Mesothelial cell of epicardium (in vitro differentiated cells): ENCODE measurements around the gene ZSCAN5B. TPM values are rescaled to one million over a fixed set of nuclear protein-coding genes. Genes with fewer than 3 reads are reported as not detected.
A peak's percentile ranks its signal among the peaks of the same experiment; 100 is the strongest.

ENCODE experiments used
- DNase-seq, 2 experiments: peaks; one replicate each; pipeline ENCODE4 v3.0.0; 2021; ENCODE audit warnings: low spot score in 2 of 2; ENCODE audit not compliant: unreplicated experiment in 2 of 2
- H3K27ac Mint-ChIP-seq: 2 replicates; pipeline ENCODE4 v1.8.0; 2021; ENCODE audit warnings: mixed read lengths
- H3K27me3 Mint-ChIP-seq: 2 replicates; pipeline ENCODE4 v1.8.0; 2021; ENCODE audit warnings: low read depth, mixed read lengths
- H3K36me3 Mint-ChIP-seq: 2 replicates; pipeline ENCODE4 v1.8.0; 2021; ENCODE audit warnings: mixed read lengths
- H3K4me1 Mint-ChIP-seq: 2 replicates; pipeline ENCODE4 v1.8.0; 2021; ENCODE audit warnings: mixed read lengths
- H3K4me3 Mint-ChIP-seq: 2 replicates; pipeline ENCODE4 v1.8.0; 2021; ENCODE audit warnings: mild to moderate bottlenecking, moderate library complexity, mixed read lengths
- H3K9me3 Mint-ChIP-seq: 2 replicates; pipeline ENCODE4 v1.8.0; 2021; ENCODE audit warnings: mixed read lengths
- CTCF ChIP-seq: fragments of 200-600 bp; sonication (generic); IDR thresholded peaks from one replicate; pipeline ENCODE4 v1.5.0; 2021; ENCODE audit warnings: antibody characterized with exemption; ENCODE audit not compliant: unreplicated experiment
- total RNA-seq: library from RNA; stranded (reverse); gene quantifications from 3 replicates; pipeline ENCODE4 v1.2.1, GENCODE V29; 2021

ZSCAN5B gene
- total RNA-seq, 1 donor from 2014 or later: 0.13 TPM

DNA sequence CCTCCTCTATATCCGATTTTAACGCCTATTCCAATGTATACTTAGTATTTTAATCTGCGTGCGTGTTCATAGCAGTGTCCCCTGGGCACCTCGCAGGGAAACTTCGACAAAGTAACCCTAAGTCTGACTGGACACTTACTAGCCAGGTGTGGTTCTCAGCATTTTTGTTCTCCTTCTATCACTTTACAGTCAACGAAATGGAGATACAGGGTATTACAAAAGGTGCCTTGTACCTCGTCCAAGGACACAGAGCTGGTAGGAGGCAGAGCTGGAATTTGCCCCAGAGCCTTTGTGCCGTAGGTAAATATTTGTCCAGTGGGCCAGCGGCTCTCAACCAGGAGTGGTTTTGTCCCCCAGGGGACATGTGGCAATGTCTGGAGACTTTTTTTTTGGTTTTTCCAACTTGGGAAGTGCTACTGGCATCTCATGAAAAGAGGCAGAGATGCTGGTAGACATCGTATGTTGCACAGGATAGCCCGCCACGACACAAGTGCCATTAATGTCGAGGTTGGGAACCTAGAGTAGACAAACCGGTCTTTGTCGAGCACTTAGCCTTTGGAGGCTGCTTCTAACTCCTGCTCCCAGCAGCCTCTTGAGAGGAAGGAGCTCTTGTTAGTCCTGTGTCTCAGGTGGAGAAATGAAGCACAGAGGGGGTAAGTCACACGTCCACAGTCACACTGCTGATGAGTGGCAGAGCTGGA, 55.3 kb downstream of the ZSCAN5B start:
- TF ChIP-seq CTCF: no peak
- Mint-ChIP-seq H3K36me3 (no peaks in the 10 kb centered on the region), H3K27me3 (no peaks in the 10 kb centered on the region), H3K4me1 (peaks cover 29% of the 10 kb centered on the region), H3K4me3 (peak overlapping the region; percentile 68), H3K27ac (peak overlapping the region; percentile 85), H3K9me3 (no peaks in the 10 kb centered on the region)
- DNase-seq: no peak

- Mint-ChIP-seq H3K4me3 (peak overlapping the region; percentile 85), H3K36me3 (no peaks in the 10 kb centered on the region), H3K9me3 (no peaks in the 10 kb centered on the region), H3K27me3 (no peaks in the 10 kb centered on the region), H3K4me1 (peaks cover 29% of the 10 kb centered on the region), H3K27ac (peak overlapping the region; percentile 85)
- no peak for TF ChIP-seq CTCF
- peak in 1 of 2 experiments; percentile 53 for DNase-seq
Observed at GRCh38 chr19:56141417-56141993, 56.1 kb downstream of the ZSCAN5B start.

DNA sequence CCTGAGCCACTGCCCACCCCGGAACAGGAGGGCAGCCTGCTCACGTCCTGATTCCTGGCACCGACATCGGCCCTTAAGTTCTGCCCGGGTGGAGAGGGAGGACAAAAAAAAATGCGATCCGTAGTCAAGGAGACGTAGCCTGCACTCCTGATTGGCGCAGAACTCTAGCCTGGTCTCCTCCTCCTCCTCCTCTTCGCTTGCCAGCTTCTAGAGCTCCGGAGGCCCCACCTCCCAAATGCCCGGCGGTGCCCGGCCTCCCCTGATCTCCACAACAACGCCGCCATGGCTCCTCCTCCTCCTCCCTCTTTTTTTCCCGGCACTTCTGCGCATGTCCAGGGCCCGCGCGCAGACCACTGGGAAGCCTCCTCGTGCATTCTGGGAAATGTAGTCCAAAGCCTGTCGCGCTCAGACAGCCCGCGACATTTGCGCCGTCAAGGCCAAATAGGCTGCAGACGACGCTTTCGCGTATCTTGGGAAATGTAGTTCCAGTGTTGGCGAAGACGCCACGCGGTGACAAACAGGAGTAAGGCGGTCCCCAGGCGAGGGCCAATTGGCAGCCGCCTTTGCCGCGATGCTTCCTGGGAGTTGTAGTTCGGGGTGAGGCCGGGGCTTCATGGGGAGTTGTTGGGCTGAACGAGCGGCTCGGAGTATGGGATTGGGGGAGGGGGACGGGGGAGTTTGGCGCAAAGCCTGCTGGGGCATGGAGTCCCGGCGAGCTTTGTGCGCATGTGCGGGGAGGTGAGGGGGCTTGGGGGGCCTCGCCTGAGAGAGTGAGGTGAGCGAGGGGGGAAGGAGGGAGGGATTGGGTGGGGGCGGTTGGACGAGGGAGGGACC, 56.8 kb downstream of the ZSCAN5B start, which contains the start of gene ZNF444:
Gene ZNF444, plus strand, starts transcription at position 705 of the 834 bp plus-strand sequence. CDS start 5,625 bp downstream, outside the sequence.
- Mint-ChIP-seq H3K36me3 (no peaks in the 10 kb centered on the region), H3K27me3 (no peaks in the 10 kb centered on the region), H3K9me3 (no peaks in the 10 kb centered on the region), H3K4me1 (peaks cover 33% of the 10 kb centered on the region), H3K4me3 (peak within 1 kb of the TSS; percentile 85), H3K27ac (peak within 1 kb of the TSS; percentile 90)
- TF ChIP-seq CTCF: no peak
- DNase-seq: peak; percentile 99

DNA sequence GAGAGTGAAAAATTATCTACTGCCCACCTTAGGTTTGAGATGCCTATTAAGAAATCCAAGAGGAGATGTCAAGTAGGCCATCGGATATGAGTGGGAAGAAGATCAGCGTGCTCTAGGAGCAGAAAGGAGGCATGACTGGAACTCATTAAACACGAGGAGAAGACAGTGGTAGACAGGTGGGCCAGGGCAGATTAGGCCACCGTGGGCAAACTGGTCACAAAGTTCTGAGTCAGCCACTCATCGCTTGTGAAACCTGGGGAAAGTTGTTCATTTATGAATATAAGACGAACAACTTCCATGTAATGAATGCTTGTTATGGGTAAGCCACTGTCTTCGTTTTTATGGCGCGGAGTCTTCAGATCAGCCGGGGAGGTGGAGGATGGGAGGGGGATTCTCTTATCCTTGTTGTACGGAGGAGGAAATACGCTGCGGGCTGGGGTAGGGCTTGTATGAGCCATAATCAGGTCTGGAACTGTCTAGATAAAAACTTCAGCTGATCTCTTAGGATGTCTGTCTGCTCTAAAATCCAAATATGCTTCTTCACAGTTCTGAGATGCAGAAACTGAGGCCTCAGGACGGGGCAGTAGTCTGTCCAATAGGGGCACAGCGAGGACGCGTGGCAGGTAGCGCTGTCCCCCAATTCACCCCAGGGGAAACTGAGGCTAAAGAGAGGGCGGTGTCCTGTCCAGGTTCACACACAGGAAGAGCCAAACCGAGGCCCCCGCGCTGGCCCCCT, 57.6 kb downstream of the ZSCAN5B start:
- no peaks in the 10 kb centered on the region for H3K36me3 Mint-ChIP-seq
- H3K4me3 Mint-ChIP-seq: peak overlapping the region; percentile 85
- no peaks in the 10 kb centered on the region for H3K9me3 Mint-ChIP-seq
- no peak for DNase-seq
- H3K27ac Mint-ChIP-seq: peak overlapping the region; percentile 90
- peaks cover 33% of the 10 kb centered on the region for H3K4me1 Mint-ChIP-seq
- TF ChIP-seq CTCF: no peak
- no peaks in the 10 kb centered on the region for H3K27me3 Mint-ChIP-seq

Other genes starting within 250 kb of the ZSCAN5B start
- not detected in 3 replicates for gene NLRP8, start 250.0 kb downstream of the ZSCAN5B start, total RNA-seq
- gene NLRP5, start 211.0 kb downstream of the ZSCAN5B start, total RNA-seq: not detected in 3 replicates
- 33.3 to 38.3 TPM (median 35.5 TPM) in 3 replicates for gene ZNF787, start 76.5 kb downstream of the ZSCAN5B start, total RNA-seq
- 61.3 to 66.1 TPM (median 63.6 TPM) in 3 replicates for gene ZNF444, start 56.5 kb downstream of the ZSCAN5B start, total RNA-seq
- not detected in 3 replicates for gene GALP, start 21.8 kb downstream of the ZSCAN5B start, total RNA-seq
- gene ZSCAN5C, start 4.5 kb upstream of the ZSCAN5B start, total RNA-seq: not detected in 3 replicates
- gene EDDM13, start 75.0 kb upstream of the ZSCAN5B start, total RNA-seq: not detected in 3 replicates
- 14.8 to 18.8 TPM (median 15.3 TPM) in 3 replicates for gene ZSCAN5A, start 117.1 kb upstream of the ZSCAN5B start, total RNA-seq
- 5.1 to 5.6 TPM (median 5.1 TPM) in 3 replicates for gene ZNF582, start 195.8 kb upstream of the ZSCAN5B start, total RNA-seq
- gene ZNF583, start 206.5 kb upstream of the ZSCAN5B start, total RNA-seq: 9.1 to 10.1 TPM (median 9.9 TPM) in 3 replicates